Aorta (tissue), 5 donors: ENCODE measurements around the gene C1orf226. TPM values are rescaled to one million over a fixed set of nuclear protein-coding genes. Genes with fewer than 3 reads are reported as not detected.

ENCODE experiments used
- ATAC-seq: fragments of 200-7000 bp; cut with Tn5 transposase; one replicate; pipeline ENCODE4 v1.9.1; 2022; ENCODE audit warnings: moderate library complexity; ENCODE audit not compliant: low FRiP score
- DNase-seq, 2 donors: peaks; one replicate each; pipeline ENCODE4 v3.0.0-alpha.2; 2020
- H3K27ac ChIP-seq, 2 donors: one replicate each; pipeline ENCODE4 v1.5.1; 2013; ENCODE audit warnings: low read length in 2 of 2, mild to moderate bottlenecking in 2 of 2, moderate library complexity in 2 of 2, control low read depth in 1 of 2, inconsistent platforms in 1 of 2, low read depth in 1 of 2
- H3K27me3 ChIP-seq, 2 donors: one replicate each; pipeline ENCODE4 v1.6.1; 2013; ENCODE audit warnings: control low read depth in 1 of 2, low read length in 1 of 2, mild to moderate bottlenecking in 1 of 2, moderate library complexity in 1 of 2; ENCODE audit not compliant: insufficient read depth in 2 of 2, control insufficient read depth in 1 of 2
- H3K36me3 ChIP-seq, 2 donors: one replicate each; pipeline ENCODE4 v1.6.1; 2013; ENCODE audit warnings: control low read depth in 1 of 2, low read length in 1 of 2, mild to moderate bottlenecking in 1 of 2; ENCODE audit not compliant: insufficient read depth in 2 of 2, control insufficient read depth in 1 of 2
- H3K4me1 ChIP-seq, 2 donors: one replicate each; pipeline ENCODE4 v1.6.1; 2013; ENCODE audit warnings: low read length in 2 of 2, control low read depth in 1 of 2, mild to moderate bottlenecking in 1 of 2, moderate library complexity in 1 of 2; ENCODE audit not compliant: insufficient read depth in 2 of 2, control insufficient read depth in 1 of 2
- H3K4me3 ChIP-seq, 2 donors: one replicate each; pipeline ENCODE4 v1.5.1; 2013; ENCODE audit warnings: low read length in 2 of 2, control low read depth in 1 of 2, mild to moderate bottlenecking in 1 of 2
- H3K9me3 ChIP-seq: one replicate; pipeline ENCODE4 v1.6.1; 2013; ENCODE audit warnings: mild to moderate bottlenecking, low read length; ENCODE audit not compliant: control insufficient read depth
- WGBS, 2 donors: extraction: QIAGEN DNeasy Blood & Tissue Kit; methylation state at CpG; one replicate each; pipeline ENCODE4 v1.1.7; 2013; 5-methylcytosine and 5-hydroxymethylcytosine counted together
- intact Hi-C, 2 donors: fragments of 100-400 bp; cut with DNase I; formaldehyde crosslinking; loops; one replicate each; pipeline versions ENCODE4 v1.14.2 to v1.15.0; 2022
- polyA plus RNA-seq, 2 donors: library from polyadenylated mRNA; stranded (reverse); fragments of 200-250 nt; gene quantifications; one replicate each; pipeline ENCODE4 v1.2.3, GENCODE V29; 2013
- total RNA-seq, 2 donors: library from RNA; stranded (reverse); fragmentation: NEBNext Ultra II Directional; extraction: Animal tissue kit (Norgen Biotek cat#: 25700); gene quantifications; one replicate each; pipeline ENCODE4 v1.2.1, GENCODE V29; 2021
- donor health status: healthy with polysubstance abuse.
- donor health status: Bipolar disorder and iron deficiency.
- donor health status: DM: no; HTN: no; CAD: no.
- donor health status: DM: no; HTN: no; CAD: no.
- donor health status: DM: yes; HTN: yes; CAD: no.

Gene C1orf226
- total and polyA plus RNA-seq, 4 donors: 1.5 to 5.6 (median 5.0) TPM

DNA sequence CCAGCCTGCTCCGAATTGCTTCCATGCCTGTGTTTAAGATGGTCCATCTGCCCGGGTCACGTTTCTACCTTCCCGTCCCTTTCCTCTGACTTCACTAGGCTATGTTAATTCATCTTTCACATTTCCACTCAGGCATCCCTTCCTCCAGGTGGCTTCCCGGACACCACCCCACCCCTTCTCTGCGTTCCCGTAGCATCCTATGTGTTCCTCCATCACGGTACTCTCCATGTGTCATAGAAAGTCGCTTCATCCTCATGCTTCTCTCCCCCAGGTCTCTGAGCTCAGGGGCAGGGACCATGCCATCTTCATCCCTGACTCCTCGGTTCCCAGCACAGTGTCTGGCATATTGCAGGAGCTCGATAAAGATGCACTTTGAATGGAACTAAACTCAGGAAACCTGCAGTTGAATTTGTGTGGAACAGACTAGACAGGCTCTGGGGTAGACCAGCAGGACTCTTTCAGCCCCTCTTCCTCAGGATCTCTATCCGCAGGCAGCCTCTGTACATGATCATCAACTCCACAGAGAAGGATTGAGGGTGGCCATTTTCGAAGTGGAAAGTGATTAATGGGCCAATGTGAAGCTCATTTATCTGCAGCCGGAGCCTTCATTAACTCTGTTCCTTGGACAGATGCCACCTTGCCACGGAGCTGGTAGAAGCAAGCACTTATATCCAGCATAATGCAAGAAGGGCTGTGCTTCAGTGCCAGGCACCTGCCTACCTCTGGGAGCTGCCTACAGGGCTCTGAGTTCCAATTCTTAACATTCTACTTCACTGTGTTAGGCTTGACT, 9.1 kb downstream of the C1orf226 start:
- 74 to 77% methylated on average over 15 of the region's 15 CpGs for WGBS, 2 donors
- intact Hi-C loops: loop anchor here in 1 of 2 donors (5.0 kb wide), 1 partner anchor 333 kb away; no protein-coding TSS in a partner anchor
- Histone ChIP-seq H3K36me3 (no peaks in the 10 kb centered on the region), H3K4me3 (no peak overlapping the region), H3K27ac (no peak overlapping the region), H3K27me3 (no peaks in the 10 kb centered on the region), H3K9me3 (no peaks in the 10 kb centered on the region), H3K4me1 (no peaks in the 10 kb centered on the region)
- no peak for DNase-seq
- peak; percentile 9 for ATAC-seq

DNA sequence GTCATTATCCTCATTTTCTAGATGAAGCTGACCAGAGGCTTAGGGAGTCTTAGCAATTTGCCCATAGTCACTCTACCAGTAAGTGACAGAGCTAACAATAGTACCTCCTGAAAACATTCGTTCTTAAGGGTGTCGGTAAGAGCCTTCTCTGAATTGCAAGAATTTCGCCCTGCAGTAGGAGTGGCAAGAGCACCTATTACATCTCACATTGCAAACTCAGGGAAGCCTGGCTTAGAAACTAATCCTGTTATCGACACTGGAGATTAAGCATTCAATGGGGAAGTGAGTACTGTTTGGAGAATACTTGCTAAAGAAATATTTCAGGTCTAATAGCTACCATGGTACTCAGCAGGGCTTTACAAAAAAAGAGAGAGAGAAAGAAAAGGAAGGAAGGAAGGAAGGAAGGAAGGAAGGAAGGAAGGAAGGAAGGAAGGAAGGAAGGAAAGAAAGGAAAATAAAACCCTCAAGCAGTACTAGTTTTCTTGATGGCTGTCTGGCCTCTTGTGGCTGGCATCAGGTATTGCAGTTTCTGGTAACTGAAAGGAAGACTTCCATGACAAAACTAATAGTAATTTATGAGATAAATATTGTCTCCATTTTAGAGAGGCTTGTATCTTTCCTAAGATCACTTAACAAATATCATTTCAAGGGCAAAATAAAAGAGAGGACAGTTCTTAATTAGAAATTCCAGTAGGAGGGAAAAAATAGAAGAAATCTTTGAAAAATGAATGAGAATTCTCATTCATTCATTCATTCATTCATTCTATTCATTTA, 10.4 kb downstream of the C1orf226 start:
- Histone ChIP-seq H3K27me3 (no peaks in the 10 kb centered on the region), H3K36me3 (no peaks in the 10 kb centered on the region), H3K27ac (no peak overlapping the region), H3K9me3 (no peaks in the 10 kb centered on the region), H3K4me3 (no peak overlapping the region), H3K4me1 (no peaks in the 10 kb centered on the region)
- intact Hi-C loops: loop anchor here (1.0 to 5.0 kb wide), 2 partner anchors 335 to 336 kb away; no protein-coding TSS in a partner anchor
- DNase-seq (no peak), ATAC-seq (no peak)
- 46 to 55% methylated on average over 4 of the region's 4 CpGs for WGBS, 2 donors

DNA sequence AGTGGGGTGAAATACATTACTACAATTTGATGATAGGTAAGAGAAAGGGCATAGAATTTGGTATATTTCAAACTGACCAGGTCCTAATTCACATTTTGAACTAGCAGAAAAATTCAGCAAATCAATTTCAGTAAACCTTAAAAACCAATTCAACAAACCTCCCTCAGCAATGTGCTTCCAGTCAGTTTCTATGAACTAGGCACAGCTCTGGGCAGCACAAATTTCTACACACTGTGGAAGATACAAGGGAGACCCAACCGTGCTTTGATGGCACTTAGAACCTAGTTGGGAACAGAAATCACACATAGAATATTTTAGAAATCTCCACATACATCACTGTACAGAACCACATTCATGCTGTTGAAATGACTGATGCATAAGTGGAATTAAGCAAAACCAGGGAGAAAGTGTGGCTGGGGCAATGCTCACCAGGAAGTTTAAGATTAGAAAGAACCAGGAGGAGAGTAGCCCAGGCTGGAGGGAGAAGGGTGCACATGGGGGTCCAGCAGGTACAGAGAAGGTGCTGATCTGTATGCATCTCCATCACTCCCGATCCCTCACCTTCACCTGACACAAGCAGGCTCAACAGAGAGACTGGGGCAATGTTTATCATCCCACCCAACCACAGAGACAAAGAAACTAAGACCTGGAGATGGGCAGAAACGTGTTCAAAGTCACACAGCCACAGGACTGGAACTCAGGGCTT, 14.8 kb downstream of the C1orf226 start:
- 78 to 84% methylated on average over 3 of the region's 3 CpGs for WGBS, 2 donors
- intact Hi-C loops: no loop called here

DNA sequence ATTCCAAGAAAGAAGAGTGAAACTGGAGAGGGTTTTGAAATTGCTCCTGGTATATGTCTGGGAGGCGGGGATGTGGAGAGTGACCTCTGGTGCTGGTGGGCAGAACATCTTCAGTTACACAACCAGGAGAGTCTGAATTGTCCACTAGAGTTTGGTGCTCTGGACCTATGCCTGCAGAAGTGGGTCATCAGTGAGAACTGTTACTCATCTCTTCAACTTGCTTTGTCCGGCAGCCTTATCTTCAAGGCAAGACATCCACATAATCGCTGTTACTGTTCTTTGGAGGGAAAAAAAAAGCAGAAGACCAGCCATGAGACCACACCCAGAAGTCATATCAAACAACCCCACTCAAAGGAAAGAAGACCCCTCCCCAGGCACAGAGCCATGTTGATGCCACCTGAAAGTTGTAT, 15.5 kb downstream of the C1orf226 start:
- ATAC-seq: no peak
- intact Hi-C loops: no loop called here
- 79 to 85% methylated on average over 3 of the region's 3 CpGs for WGBS, 2 donors

More for the DNA sequence above, 14.8 kb downstream of the C1orf226 start:
- no peak for DNase-seq
- Histone ChIP-seq H3K27ac (no peak overlapping the region), H3K4me3 (no peak overlapping the region), H3K36me3 (no peaks in the 10 kb centered on the region), H3K9me3 (no peaks in the 10 kb centered on the region), H3K4me1 (no peaks in the 10 kb centered on the region), H3K27me3 (peaks cover 0 to 3% of the 10 kb centered on the region in 2 donors)
- ATAC-seq: no peak

DNA sequence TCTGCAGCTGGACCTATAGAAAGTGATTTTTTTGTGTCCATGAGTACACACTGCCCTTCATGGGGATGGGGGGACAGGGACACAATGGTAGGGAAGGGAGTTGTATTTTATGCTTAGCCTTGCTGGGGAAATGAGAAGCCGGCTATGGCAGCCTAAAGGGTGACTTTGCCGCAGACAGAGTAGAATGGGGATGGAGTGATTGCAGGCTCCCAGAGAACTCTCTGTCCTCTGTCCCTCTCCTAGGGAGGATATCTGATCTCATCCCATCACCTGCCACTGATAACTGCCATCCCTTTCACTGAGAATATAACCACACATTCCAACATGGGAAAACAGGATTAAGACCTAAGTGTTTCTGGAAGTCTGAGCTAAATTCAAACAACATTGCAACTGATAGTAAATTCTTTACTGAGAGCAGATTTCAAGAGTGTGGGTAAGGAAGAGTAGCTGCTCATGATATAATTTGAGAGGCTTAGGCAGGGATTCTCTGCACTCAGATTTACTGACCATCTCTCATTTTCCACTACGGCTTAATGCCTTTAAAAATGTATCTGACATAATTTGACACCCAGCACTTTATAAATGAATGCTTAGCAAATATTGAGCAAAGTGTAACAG, 16.5 kb downstream of the C1orf226 start:
- ATAC-seq: no peak
- intact Hi-C loops: no loop called here

More for the DNA sequence above, 15.5 kb downstream of the C1orf226 start:
- Histone ChIP-seq H3K27me3 (peaks cover 0 to 3% of the 10 kb centered on the region in 2 donors), H3K36me3 (no peaks in the 10 kb centered on the region), H3K4me1 (no peaks in the 10 kb centered on the region), H3K9me3 (no peaks in the 10 kb centered on the region), H3K4me3 (no peak overlapping the region), H3K27ac (no peak overlapping the region)
- no peak for DNase-seq

DNA sequence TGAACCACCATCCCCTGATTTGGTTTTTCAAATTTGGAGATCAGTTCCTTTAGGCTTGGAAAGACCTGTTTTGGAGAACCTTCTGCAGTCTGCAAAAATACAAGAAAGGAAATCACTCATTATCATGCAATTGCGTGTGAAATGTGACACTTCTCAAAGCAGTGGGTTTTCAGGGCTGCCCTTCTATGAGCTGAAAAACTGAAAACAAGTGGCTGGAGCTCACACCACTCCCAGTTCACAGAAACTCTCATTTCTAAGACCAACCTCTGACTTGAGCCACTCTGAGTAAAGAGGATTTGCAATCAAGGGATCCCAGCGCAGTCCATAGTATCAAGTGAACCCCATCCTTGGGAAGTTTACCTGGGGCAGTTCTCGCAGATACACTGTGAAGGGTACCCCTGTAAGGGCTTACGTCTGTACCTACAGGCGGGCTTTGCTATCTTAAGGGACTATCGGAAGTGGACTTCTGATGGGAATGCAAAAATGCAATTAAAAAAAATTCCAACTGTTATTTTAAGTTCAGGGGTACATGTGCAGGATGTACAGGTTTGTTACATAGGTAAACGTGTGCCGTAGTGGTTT, 17.6 kb downstream of the C1orf226 start:
- intact Hi-C loops: no loop called here
- WGBS, 2 donors: 64 to 74% methylated on average over 8 of the region's 8 CpGs
- no peak overlapping the region for H3K4me3 ChIP-seq
- no peaks in the 10 kb centered on the region for H3K4me1 ChIP-seq
- no peaks in the 10 kb centered on the region for H3K9me3 ChIP-seq
- ATAC-seq (no peak), DNase-seq (no peak)
- H3K36me3 ChIP-seq: no peaks in the 10 kb centered on the region
- H3K27me3 ChIP-seq: peaks cover 0 to 3% of the 10 kb centered on the region in 2 donors
- H3K27ac ChIP-seq: no peak overlapping the region

More for the DNA sequence above, 16.5 kb downstream of the C1orf226 start:
- 53 to 56% methylated on average over 3 of the region's 3 CpGs for whole genome bisulfite sequencing, 2 donors
- H3K27me3 ChIP-seq: peaks cover 0 to 3% of the 10 kb centered on the region in 2 donors
- DNase-seq: no peak
- H3K4me3 ChIP-seq: no peak overlapping the region
- no peak overlapping the region for H3K27ac ChIP-seq
- no peaks in the 10 kb centered on the region for H3K9me3 ChIP-seq
- no peaks in the 10 kb centered on the region for H3K4me1 ChIP-seq
- no peaks in the 10 kb centered on the region for H3K36me3 ChIP-seq

DNA sequence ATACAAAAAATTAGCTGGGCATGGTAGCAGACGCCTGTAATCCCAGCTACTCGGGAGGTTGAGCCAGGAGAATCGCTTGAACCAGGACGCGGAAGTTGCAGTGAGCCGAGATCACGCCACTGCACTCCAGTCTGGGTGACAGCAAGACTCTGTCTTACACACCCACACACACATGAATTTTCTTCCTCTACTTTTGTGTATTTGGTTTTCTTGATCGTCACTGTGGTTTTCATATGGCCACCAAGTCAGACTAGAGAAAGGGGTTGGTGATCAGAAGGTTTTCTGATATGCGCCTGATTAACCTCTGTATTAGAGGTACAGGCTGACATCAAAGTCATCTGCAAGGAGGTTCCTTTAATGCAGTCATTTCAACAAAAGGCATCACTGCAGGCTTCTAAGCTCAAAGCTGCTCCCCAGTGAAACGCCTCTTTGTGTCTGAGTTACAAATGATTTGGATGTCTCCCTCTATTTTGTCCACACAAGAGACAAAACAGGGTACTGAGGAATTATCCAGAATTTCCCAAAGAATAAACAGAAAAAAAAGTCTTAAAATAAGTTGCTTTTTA, 19.3 kb downstream of the C1orf226 start:
- no peak for DNase-seq
- no peak for ATAC-seq
- Histone ChIP-seq H3K9me3 (no peaks in the 10 kb centered on the region), H3K4me1 (no peaks in the 10 kb centered on the region), H3K36me3 (no peaks in the 10 kb centered on the region), H3K4me3 (no peak overlapping the region), H3K27me3 (peaks cover 0 to 3% of the 10 kb centered on the region in 2 donors), H3K27ac (no peak overlapping the region)
- intact Hi-C loops: no loop called here
- WGBS, 2 donors: 83 to 86% methylated on average over 10 of the region's 10 CpGs
